Endodermal cell (in vitro differentiated cells): Measurements from ENCODE around the gene SH3YL1. TPM values are rescaled to one million over a fixed set of nuclear protein-coding genes. Genes with fewer than 3 reads are reported as not detected.

Source experiments
- DNase-seq: peaks from one replicate; pipeline ENCODE4 v3.0.0-alpha.2; 2017
- H3K27ac ChIP-seq: 2 replicates; pipeline ENCODE4 v1.5.1; 2013; ENCODE audit warnings: mild to moderate bottlenecking, low read depth, low read length, moderate library complexity
- H3K27me3 ChIP-seq: 2 replicates; pipeline ENCODE4 v1.6.1; 2013; ENCODE audit warnings: mild to moderate bottlenecking, low read length, moderate library complexity; ENCODE audit not compliant: insufficient read depth, control insufficient read depth, poor library complexity, severe bottlenecking
- H3K36me3 ChIP-seq: 2 replicates; pipeline ENCODE4 v1.7.0; 2013; ENCODE audit warnings: mild to moderate bottlenecking, low read length, moderate library complexity; ENCODE audit not compliant: control insufficient read depth, insufficient read depth
- H3K4me1 ChIP-seq: one replicate; pipeline ENCODE4 v1.7.0; 2013; ENCODE audit warnings: low read length; ENCODE audit not compliant: control insufficient read depth, insufficient read depth
- H3K4me3 ChIP-seq: 2 replicates; pipeline ENCODE4 v1.5.1; 2013; ENCODE audit warnings: mild to moderate bottlenecking, low read length, moderate library complexity
- H3K9ac ChIP-seq: 2 replicates; pipeline ENCODE4 v1.6.1; 2013; ENCODE audit warnings: mild to moderate bottlenecking, low read length, moderate library complexity; ENCODE audit not compliant: poor library complexity, severe bottlenecking; ENCODE audit errors: extremely low read depth
- H3K9me3 ChIP-seq: 2 replicates; pipeline ENCODE4 v1.6.1; 2013; ENCODE audit warnings: mild to moderate bottlenecking, low read length, moderate library complexity; ENCODE audit not compliant: control insufficient read depth
- H3K27ac Mint-ChIP-seq: 2 replicates; pipeline ENCODE4 v1.8.0; 2020; ENCODE audit warnings: mixed read lengths
- H3K27me3 Mint-ChIP-seq: 2 replicates; pipeline ENCODE4 v1.8.0; 2021; ENCODE audit warnings: mild to moderate bottlenecking, mixed read lengths; ENCODE audit not compliant: insufficient read depth
- H3K36me3 Mint-ChIP-seq: 2 replicates; pipeline ENCODE4 v1.8.0; 2020; ENCODE audit warnings: low read depth, mixed read lengths
- H3K4me1 Mint-ChIP-seq: 2 replicates; pipeline ENCODE4 v1.8.0; 2020; ENCODE audit warnings: mixed read lengths
- H3K4me3 Mint-ChIP-seq: 2 replicates; pipeline ENCODE4 v1.8.0; 2020; ENCODE audit warnings: mild to moderate bottlenecking, moderate library complexity, mixed read lengths
- H3K9me3 Mint-ChIP-seq: 2 replicates; pipeline ENCODE4 v1.8.0; 2020; ENCODE audit warnings: mild to moderate bottlenecking, mixed read lengths
- WGBS, 2 experiments: methylation state at CpG; one replicate each; pipeline versions ENCODE4 v1.1.5 to v1.1.7; 2013; ENCODE audit warnings: missing lambda C conversion rate in 2 of 2, mixed read lengths in 1 of 2; ENCODE audit not compliant: insufficient coverage in 1 of 2, insufficient read length in 1 of 2; 5-methylcytosine and 5-hydroxymethylcytosine counted together
- total RNA-seq, 2 donors: library from RNA; stranded (reverse); fragmentation: NEBNext Ultra II Directional in 1 of 2; extraction: Animal tissue kit (Norgen Biotek cat#: 25700) in 1 of 2; gene quantifications; 2 replicates in 1 of 2; 3 replicates in 1 of 2; pipeline ENCODE4 v1.2.1, GENCODE V29; 2021
- TF ChIP-seq, protein P1 (sequence below): fragments of 200-600 bp; sonication (generic); conservative IDR thresholded peaks from 2 replicates; pipeline ENCODE4 v1.5.0; 2021; ENCODE audit warnings: antibody characterized with exemption, mild to moderate bottlenecking

The SH3YL1 gene
- total RNA-seq, 2 donors from 2014 or later: 33.6 to 39.0 TPM

DNA sequence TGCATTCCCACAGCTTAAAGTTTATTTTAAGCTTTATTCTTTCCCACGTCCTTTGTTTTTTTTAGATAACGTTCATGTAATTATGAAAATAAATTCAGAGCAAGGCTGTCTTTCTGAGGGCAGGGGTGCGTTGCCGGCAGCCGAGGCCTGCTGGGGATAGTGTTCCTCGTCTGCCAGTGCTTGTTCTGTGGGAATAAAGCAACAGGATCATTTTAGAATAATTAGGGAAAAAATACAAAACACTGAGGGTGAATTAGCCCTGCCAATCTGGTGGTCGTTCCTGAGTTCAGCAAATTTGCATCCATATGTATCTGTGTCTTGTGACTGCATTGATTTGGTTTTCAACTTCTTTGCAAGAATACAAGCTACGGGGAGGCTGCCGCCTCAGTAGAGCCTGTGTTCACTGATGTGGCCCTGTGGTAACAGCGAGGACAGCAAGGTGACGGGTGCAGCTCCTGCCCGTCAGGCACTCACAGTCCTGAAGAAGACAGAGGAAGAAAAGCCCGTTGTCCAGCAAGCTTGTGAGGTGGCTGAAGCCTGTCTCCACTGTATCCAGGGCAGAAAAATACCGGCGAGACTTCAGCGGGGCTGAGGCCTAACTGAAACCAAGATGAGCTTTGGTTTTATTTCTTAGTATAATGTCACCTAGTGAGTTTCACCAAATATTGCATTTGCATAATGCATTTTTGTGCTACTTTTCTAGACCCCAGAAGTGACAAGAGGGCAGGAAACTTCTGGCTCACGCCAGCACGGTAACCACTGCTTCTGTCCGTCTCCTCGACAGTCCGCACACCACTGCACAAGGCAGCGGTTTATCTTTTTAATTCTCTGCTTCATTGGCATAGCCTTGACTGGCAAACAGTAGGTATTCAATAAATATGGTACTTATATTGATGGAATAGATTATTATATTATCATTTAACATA, 64.5 kb downstream of the SH3YL1 start:
- no peak overlapping the region for H3K27ac Mint-ChIP-seq
- H3K9me3 Mint-ChIP-seq: peaks cover 2% of the 10 kb centered on the region
- peaks cover 10% of the 10 kb centered on the region for H3K9me3 ChIP-seq
- H3K4me3 Mint-ChIP-seq: no peak overlapping the region
- H3K27me3 Mint-ChIP-seq: peaks cover 5% of the 10 kb centered on the region
- 83 to 86% methylated on average over 19 to 22 of the region's 22 CpGs for WGBS, 2 experiments
- TF ChIP-seq, protein P1, sequence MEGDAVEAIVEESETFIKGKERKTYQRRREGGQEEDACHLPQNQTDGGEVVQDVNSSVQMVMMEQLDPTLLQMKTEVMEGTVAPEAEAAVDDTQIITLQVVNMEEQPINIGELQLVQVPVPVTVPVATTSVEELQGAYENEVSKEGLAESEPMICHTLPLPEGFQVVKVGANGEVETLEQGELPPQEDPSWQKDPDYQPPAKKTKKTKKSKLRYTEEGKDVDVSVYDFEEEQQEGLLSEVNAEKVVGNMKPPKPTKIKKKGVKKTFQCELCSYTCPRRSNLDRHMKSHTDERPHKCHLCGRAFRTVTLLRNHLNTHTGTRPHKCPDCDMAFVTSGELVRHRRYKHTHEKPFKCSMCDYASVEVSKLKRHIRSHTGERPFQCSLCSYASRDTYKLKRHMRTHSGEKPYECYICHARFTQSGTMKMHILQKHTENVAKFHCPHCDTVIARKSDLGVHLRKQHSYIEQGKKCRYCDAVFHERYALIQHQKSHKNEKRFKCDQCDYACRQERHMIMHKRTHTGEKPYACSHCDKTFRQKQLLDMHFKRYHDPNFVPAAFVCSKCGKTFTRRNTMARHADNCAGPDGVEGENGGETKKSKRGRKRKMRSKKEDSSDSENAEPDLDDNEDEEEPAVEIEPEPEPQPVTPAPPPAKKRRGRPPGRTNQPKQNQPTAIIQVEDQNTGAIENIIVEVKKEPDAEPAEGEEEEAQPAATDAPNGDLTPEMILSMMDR: no peak
- no peak overlapping the region for H3K9ac ChIP-seq
- H3K4me1 Mint-ChIP-seq: no peaks in the 10 kb centered on the region
- H3K36me3 Mint-ChIP-seq: no peaks in the 10 kb centered on the region
- no peaks in the 10 kb centered on the region for H3K4me1 ChIP-seq
- no peaks in the 10 kb centered on the region for H3K36me3 ChIP-seq
- DNase-seq: no peak
- no peak overlapping the region for H3K27ac ChIP-seq
- H3K27me3 ChIP-seq: no peaks in the 10 kb centered on the region
- H3K4me3 ChIP-seq: no peak overlapping the region

DNA sequence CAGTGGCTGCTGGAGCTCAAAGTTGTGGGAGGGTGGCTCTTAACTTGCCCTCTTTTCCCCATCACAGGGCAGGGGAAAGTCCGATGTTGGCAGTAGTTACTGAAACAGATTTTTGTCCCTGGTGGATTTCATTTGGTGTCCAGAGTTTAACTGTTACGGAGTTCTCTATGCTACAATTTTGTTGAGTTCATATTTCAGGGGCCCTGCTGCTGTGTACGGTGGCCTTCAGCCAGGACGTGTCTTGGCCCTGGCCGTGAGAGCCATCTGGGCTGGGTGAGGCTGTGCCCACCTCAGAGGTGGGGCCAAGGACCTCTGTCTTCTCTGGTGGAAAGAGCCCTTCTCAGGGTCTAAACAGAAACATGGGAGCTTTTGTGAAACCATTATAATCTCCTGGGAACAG, 67.4 kb downstream of the SH3YL1 start:
- H3K4me1 ChIP-seq: no peaks in the 10 kb centered on the region
- H3K9ac ChIP-seq: no peak overlapping the region
- Mint-ChIP-seq H3K4me1 (no peaks in the 10 kb centered on the region), H3K27me3 (peaks cover 1% of the 10 kb centered on the region), H3K4me3 (no peak overlapping the region), H3K27ac (no peak overlapping the region), H3K9me3 (peaks cover 8% of the 10 kb centered on the region), H3K36me3 (no peaks in the 10 kb centered on the region)
- H3K27me3 ChIP-seq: no peaks in the 10 kb centered on the region
- no peak overlapping the region for H3K4me3 ChIP-seq
- DNase-seq: no peak
- TF ChIP-seq, protein P1: no peak
- no peak overlapping the region for H3K27ac ChIP-seq
- 85 to 89% methylated on average over 4 to 5 of the region's 5 CpGs for WGBS, 2 experiments
- H3K9me3 ChIP-seq: no peaks in the 10 kb centered on the region
- H3K36me3 ChIP-seq: no peaks in the 10 kb centered on the region

DNA sequence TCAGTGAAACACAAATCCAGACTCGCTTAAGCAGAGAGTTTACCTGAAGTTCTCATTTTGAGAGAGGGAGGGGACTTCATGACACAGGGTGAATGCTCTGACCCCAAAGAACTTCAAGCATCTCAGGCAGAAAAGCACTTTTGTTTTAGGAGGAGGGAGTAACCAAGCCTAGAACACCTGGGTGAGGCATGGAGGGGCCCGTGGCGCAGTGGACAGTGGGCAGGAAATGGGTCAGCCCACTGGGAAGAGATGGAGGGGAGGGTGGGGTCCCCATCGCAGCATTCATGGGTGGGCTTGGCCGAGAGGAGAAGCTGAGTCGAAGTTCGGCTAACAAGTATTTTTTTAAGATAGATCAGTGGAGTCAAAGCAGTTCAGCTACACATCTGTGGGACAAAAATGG, 67.9 kb downstream of the SH3YL1 start:
- Mint-ChIP-seq H3K36me3 (no peaks in the 10 kb centered on the region), H3K4me3 (no peak overlapping the region), H3K27ac (no peak overlapping the region), H3K27me3 (peaks cover 1% of the 10 kb centered on the region), H3K9me3 (peaks cover 11% of the 10 kb centered on the region), H3K4me1 (no peaks in the 10 kb centered on the region)
- Histone ChIP-seq H3K36me3 (no peaks in the 10 kb centered on the region), H3K27ac (no peak overlapping the region), H3K4me1 (no peaks in the 10 kb centered on the region), H3K4me3 (no peak overlapping the region), H3K9ac (no peak overlapping the region), H3K9me3 (peaks cover 3% of the 10 kb centered on the region), H3K27me3 (no peaks in the 10 kb centered on the region)
- WGBS, 2 experiments: 94 to 100% methylated on average over 3 to 7 of the region's 7 CpGs
- TF ChIP-seq, protein P1: no peak
- DNase-seq: no peak
